ENCODE measurements around the gene RIN3. TPM values are rescaled to one million over a fixed set of nuclear protein-coding genes. Genes with fewer than 3 reads are reported as not detected.

Gene RIN3
- total RNA-seq, 1 donor from 2014 or later = under 0.01 TPM

DNA sequence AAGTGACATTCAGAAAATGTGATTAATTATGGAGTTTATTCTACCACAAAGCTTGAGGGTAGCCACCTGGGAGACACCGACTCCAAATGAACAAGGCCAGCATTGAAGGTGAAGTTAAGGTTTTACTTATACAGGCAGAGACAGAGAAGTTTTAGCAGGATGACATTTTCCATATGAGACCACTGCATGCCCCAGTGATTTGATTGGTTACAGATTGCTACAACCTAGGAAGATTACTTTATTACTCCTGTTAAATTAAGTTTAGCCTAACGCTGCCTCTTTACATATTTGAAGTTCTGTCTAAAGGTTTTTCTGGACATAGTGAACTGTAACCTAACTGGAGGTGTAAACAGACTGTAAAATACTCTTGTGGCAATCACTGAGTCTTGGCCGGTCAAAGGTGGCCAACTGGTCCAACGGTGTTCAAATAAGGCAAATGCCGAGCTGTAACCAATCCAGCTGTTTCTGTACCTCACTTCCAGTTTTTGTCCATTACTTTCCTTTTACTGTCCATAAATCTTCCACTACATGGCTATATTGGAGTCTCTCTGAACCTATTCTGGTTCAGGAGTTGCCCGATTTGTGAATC lies 57.2 kb downstream of the RIN3 start:
- DNase-seq (ENCODE audit: low spot score in 2 of 2) (no peak), FAIRE-seq (no peak)

DNA sequence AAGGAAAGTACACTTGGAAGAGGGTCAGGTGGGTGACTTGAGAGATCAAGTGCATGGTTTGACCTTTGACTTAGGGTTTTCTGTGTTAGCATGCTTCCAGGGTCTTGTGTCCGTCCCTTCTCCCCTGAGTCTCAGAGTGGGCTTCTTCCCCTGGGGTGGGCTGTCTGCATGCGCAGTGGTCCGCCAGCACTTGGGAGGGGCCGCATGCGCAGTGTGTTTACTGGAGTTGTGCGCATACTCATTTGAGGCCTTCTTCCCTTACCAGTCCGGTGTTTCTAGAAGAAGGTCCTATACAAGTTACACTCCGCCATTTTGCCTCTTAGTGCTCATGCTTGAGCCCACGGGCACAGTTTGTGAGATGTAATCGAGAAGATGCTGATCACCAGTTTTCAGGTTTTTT lies 58.5 kb downstream of the RIN3 start:
- DNase-seq (ENCODE audit: low spot score in 2 of 2) (no peak), FAIRE-seq (no peak)

DNA sequence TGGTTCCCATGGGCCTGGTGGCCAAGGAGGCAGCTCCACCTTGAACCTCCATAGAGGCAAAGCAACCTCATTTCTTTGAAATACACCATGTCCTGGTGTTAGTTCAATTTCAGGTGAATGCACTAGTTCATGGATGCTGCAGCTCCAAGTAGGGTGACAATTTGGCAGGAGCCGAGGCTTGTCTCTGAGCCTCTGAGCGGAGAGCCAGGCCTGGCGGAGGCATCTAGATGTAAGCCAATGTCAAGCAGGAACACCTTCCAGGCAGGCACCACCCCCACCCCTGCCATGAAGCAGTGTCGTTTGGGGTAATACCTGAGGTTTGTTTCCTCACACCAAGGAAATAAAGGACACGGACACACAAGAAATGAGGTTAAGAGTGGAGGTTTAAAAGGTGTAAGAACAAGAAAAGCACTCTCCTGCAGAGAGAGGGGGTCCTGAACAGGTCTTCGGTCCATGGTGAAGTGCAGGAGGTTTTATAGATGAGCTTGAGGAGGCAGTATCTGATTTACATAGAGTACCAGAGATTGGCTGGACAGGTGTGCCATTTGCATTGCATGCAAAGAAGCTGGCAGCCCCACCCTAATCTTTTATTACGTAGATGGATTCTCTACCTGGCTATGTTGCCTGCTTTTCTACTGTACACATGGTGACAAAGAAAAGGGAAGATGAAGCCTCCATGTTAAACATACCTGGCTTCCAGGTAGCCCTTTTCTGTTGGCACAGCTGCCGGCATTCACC lies 60.3 kb downstream of the RIN3 start:
- no peak for FAIRE-seq
- DNase-seq (ENCODE audit: low spot score in 2 of 2) = no peak

DNA sequence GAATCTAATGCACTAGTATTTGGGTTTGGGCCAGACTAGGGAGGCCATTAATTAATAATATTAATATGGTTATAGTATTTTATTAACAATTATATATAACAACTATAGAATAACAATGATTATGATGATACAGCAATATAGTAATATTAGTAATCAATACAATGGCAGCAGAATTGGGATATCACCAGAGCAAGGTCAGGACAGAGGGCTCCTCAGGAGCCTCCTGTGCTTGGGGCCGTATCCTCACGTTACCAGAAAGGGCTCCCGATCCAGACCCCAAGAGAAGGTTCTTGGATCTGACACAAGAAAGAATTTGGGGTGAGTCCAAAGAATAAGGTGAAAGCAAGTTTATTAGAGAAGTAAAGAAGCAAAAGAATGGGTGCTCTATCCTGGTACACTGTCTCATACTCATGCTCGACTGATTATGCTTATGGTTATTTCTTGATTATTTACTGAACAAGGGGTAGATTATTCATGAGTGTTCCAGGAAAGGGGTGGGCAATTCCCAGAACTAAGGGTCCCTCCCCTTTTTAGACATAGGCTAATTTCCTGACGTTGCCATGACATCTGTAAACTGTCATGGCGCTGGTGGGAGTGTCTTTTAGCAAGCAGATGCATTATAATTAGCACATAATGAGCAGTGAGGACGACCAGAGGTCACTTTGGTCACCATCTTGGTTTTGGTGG lies 61.6 kb downstream of the RIN3 start:
- DNase-seq (ENCODE audit: low spot score in 2 of 2) (no peak), FAIRE-seq (no peak)

DNA sequence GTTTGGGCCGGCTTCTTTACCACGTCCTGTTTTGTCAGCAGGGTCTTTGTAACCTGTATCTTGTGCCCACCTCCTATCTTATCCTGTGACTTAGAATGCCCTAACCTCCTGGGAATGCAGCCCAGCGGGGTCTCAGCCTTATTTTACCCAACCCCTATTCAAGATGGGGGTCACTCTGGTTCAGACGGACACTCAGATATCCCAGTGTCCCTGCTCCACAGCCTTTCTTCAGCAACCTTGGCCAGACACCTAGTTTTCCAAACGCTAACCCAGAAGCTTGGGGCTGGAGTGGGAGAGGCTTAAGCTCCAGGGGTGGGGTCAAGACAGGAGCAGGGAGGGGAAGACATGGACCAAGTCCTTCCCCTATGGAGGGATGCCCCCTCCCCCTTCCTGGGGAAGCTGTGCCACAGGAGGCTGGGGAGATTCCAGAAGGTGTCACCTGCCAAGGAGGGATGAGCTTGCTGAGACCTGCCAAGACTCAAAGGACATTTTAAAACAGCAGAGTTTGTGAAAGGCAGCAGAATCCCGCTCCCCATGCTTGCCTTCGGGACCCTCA lies 62.2 kb downstream of the RIN3 start:
- no peak for FAIRE-seq
- no peak for DNase-seq (ENCODE audit: low spot score in 2 of 2)

DNA sequence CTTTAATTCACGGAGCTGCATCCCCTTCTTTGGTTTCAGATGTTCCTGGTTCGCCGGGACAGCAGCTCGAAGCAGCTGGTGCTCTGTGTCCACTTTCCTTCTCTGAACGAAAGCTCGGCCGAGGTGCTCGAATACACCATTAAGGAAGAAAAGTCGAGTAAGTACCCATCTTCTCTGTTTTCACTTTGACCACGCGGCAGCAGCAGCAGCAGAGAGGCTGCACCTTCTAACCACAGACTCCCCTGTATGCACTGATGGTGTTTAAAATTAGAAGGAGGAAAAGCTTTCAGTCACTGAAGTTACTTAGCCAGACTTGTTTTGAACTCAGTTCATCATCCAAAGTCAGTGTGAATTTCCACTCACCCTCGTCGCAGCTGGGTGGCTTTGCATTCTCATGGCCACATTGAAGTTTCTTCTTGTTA lies 63.8 kb downstream of the RIN3 start:
- no peak for FAIRE-seq
- DNase-seq (ENCODE audit: low spot score in 2 of 2) = no peak

DNA sequence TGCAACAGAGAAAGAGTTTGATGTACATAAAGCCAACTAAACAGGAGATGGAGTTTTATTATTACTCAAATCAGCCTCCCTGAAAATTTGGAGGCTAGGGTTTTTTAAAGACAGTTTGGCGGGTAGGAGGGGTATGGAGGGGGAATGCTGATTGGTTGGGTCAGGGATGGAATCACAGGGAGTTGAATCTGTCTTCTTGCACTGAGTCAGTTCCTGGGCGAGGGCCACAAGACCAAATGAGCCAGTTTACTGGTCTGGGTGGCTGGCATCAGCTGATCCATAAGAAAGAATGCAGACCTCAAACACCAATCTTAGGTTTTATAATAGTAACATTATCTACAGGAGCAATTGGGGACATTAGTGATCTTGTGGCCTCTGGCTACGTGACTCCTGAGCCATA lies 64.9 kb downstream of the RIN3 start:
- DNase-seq (ENCODE audit: low spot score in 2 of 2) (no peak), FAIRE-seq (no peak)

DNA sequence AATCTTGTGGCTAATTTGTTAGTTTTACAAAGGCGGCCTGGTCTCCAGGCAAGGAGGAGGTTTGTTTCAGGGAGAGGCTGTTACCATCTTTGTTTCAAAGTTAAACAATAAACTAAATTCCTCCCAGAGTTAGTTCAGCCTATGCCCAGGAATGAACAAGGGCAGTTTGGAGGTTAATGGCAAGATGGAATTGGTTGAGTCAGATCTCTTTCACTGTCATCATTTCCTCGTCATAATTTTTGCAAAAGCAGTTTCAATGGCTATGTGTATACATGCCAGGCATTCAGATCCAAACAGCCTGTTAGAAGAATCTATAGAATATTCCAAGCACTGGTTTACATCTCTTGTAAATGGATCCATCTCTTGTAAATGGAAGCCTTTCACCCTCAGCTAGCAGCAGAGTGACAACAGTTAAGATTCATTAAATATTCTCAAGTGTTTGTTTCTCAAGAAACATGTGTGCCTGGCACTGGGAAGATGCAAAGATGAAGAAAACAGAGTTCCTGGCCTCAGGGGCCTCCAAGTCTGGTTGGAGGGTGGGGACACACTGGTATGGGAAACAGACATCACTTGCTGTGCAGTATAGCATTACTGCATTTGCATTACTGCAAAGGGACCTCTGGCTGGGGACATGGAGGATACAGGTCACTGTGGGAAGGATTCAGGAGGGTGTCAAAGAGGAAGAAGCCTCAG lies 65.8 kb downstream of the RIN3 start:
- FAIRE-seq = no peak
- DNase-seq (ENCODE audit: low spot score in 2 of 2) = no peak

DNA sequence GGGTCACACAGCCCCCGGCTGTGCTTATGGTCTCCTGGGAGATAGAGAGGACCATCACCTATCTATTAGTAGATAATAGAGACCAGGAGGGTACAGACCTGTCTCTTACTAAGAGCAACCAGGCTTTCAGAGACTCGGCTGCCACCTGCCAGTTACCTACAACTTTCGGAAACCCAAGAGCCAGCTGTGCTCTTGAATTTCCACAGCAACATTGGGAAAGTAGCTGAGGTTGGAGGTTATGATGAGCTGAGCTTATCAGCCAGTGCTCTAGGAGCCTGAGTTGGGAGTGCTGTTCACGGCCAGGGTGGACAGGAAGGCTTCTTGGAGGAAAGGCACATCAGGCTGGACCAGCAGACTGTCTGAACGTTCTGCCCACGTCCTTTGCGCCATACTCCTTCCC lies 67.6 kb downstream of the RIN3 start:
- FAIRE-seq = no peak
- DNase-seq (ENCODE audit: low spot score in 2 of 2) = no peak

DNA sequence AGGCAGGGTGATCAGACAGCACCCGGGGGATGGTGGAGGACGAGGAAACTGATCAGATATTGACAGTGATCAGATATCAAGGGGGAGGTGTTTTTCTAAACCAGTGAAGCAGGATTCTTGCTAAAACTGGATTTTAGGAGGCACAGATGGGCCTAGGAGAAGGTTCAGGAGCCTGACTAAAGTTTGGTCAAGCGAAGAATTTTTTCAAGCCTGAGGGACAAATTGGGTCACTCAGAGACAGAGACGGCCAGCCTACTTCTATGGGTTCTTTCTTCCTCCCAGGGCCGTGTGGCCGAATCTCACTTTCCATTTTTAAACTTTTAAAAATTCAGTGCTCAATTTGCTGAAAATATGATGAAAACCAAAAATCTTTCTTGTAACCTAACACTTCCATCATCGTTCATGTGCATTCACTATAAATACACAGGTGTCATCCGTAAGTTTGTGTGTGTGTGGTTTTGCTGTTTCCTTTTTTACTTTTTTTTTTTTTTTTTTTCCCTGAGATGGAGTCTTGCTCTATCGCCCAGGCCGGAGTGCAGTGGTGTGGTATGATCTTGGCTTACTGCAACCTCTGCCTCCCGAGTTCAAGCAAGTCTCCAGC lies 68.5 kb downstream of the RIN3 start:
- FAIRE-seq (no peak), DNase-seq (ENCODE audit: low spot score in 2 of 2) (no peak)

DNA sequence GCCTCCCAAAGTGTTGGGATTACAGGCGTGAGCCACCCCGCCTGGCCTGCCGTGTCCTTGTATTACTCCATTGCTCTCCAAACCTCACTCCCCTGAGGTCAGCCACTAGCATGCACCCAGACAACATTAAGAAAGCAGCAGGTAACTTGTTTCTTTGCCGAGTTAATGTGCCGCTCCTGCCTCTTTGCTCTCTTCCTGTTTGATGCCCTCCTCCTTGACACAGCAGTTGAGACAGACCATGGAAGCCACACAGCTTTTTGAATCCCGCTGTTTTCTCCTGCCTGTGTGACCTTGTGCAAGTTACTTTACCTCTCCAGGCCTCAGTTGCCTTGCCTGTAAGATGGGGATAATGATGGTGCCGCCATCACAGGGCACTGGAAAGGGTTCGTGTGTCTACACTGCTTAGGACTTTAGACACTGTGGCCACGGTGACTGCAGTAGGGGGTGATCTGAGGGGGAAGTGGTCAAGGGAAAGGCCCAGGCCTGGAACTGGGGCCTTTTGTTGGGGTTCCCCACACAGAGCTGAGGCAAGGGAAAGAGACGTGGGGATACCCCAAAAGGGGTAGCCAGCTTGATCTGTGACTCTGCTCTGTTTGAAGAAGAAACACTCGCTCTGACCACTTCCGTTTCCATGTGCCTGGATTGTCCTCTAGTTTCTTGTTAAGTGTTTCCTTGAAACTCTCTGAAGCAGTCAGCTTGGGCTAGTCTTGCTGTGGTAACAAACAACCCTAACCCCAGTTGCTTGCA lies 69.3 kb downstream of the RIN3 start:
- FAIRE-seq (no peak), DNase-seq (ENCODE audit: low spot score in 2 of 2) (no peak)

DNA sequence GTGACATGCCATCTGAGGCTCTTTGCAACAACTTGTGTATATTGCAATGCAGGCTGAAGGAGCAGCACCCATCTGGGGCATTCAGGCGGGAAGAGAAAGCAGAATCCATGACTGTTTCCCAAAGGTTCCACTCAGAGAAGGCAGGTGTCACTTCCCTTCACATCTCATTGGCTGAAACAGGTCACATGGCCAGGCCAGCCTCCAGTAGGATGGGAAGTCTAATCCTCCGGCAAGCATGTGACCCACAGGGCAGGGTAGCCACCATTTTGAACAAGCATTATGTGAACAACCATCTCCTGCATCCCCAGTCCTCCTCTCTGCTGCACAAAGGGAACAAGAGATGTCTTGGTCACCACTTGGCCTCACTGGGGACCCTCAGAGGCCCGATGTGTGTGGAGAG lies 70.6 kb downstream of the RIN3 start:
- FAIRE-seq (no peak), DNase-seq (ENCODE audit: low spot score in 2 of 2) (no peak)

DNA sequence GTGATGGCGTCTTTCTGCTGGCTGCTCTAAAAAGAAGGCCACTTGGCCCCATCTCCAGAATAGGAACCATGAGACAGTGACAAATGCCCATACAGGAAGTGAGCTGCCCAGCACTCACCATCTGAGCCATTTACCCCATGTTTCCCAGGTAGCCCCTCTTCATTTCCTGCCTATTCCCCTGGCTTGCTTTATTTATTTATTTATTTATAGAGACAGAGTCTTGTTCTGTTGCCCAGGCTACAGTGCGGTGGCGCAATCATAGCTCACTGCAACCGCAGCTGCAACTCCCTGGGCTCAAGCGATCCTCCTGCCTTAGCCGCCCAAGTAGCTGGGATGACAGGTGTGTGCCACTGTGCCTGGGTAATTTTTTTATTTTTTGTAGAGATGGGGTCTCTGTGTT lies 71.2 kb downstream of the RIN3 start:
- no peak for DNase-seq (ENCODE audit: low spot score in 2 of 2)
- no peak for FAIRE-seq

DNA sequence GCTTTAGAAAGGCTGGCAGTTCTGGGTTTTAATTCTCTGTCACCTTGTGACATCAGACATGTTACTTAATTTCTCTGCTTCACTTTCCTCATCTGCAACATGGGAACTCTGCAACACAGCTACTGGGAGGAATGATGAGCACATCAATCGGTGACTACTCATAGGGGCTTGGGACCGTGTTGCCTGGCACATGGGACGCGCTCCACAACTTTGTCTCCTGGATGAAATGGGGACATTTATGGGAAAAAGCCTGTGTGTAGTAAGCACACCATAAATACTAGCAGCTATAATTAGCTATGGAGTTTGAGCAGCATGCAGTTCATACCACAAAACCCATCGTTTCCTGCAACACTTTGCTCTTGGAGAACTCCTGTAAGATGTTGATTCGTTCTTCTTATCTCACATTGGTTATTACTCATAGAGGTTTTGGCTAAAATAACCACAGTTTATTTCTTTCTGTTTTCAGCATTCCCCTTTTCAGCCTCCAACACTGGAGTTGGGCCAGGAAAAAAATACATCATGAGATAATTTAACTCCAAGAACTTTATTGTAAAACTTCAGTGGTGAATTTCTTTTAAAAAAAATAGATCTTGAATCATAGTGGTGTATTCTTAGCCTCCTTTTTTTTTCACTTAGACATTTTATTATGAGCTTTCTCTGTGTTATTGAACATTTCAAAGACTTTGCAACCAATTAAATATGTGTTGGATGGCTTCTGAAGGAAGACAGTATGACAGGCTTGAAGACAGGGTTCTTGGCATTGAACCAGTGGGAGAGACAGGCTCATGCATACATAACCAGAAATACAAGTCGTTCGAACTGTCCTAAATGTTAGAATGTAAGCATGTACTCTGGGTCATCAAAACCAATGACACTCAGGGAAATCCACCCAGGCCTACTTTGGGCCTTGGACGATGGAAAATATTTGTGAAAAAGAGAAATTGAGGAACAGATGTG lies 72.7 kb downstream of the RIN3 start:
- FAIRE-seq (no peak), DNase-seq (ENCODE audit: low spot score in 2 of 2) (peak in 1 of 2 donors; percentile 23)

DNA sequence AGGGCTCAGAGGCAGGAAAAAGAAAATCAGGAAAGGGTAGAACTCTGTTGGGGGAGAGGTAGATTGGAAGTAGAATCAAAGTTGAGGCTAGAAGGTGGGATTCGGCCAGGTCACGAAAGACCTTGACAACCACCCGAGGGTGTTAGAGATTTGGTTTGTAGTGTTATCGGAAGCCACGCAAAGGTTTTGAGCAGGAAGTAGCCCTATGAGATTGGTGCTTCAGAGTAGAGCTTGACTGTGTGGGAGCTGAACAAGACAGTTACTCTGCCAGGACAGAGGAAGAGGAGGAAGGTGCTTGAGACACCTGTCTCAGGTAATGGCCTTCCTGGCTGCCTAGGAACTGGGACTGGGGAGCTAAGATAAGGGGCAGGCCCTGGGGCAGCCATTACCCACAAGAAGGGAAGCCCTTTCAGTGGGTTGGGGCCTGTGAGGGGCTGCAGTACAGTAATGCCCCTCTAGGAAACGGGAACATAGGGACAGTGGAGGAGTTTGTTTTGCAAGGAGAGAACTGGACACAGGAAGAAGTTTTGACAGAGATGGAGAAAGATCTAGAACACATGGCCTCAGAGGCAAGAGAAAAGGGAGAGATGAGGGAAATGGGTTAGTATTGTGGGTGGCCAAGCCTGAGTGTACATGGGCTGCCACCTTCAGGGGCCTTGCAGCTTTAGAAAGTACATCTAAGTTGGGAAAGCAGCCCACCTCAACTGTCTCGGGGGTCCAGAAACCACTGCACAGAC lies 73.5 kb downstream of the RIN3 start:
- FAIRE-seq = no peak

DNA sequence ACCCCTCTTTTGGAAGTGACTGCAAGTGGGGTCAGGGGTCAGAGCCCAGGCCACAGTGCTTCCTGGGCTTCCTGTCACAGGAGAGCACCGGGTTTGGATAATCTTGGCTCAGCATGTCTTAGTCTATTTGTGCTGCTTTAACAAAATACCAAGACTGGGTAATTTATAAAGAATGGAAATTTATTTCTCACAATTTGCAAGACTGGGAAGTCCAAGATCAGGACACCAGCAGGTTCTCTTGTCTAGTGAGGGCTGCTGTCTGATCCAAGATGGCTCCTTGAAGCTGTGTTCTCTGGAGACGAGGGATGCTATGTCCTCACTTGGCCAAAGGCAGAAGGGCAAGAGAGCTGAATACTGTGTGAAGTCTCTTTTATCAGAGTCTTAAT lies 74.1 kb downstream of the RIN3 start:
- no peak for FAIRE-seq
- DNase-seq (ENCODE audit: low spot score in 2 of 2) = no peak

More for the DNA sequence above, 73.5 kb downstream of the RIN3 start:
- no peak for DNase-seq (ENCODE audit: low spot score in 2 of 2)

DNA sequence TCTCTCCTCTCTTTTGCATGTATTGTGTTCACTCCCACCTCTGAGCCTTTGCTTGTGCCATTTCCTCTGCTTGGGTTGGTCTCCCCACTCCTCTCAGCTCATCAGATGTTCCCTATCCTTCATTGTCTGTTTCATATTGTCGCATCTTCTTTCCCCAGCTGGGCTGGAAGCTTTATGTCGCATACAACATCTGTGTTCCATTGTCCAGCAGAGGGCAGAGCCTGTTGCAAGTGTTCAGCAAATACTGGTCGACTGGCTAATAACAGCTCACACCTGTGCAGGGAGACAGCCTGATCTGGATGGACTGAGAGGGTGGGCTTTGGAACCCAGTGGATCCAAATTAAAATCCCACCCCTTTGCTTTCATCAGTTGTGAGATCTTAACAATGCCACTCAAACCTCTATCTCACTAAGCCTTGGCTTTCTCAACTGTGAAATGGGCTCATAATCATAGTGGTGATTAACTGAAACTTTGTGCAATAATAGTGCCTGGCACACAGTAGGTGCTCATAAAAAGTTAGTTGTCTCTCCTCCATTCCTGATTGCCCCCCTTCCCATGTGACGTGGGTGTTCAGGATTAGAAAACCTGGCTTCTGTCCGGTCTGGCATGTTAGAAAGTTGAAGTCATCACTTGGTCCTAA lies 75.8 kb downstream of the RIN3 start:
- FAIRE-seq (no peak), DNase-seq (ENCODE audit: low spot score in 2 of 2) (no peak)

DNA sequence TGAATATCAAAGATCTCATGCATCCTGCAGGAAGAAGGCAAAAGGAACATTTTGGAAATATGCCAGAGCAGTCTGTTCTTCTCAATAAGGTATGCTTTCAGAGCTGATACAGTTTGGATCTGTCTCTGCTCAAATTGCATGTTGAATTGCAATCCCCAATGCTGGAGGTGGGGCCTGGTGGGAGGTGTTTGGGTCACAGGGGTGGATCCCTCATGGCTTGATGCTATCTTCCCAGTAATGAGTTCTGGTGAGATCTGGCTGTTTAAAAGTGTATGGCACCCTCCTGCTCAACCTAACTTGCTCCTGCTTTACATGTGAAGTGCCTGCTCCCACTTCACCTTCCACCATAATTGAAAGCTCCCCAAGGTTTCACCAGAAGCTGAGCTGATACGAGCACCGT lies 76.6 kb downstream of the RIN3 start:
- FAIRE-seq (no peak), DNase-seq (ENCODE audit: low spot score in 2 of 2) (no peak)
